ENCODE data around the gene GNPDA2. TPM values are rescaled to one million over a fixed set of nuclear protein-coding genes. Genes with fewer than 3 reads are reported as not detected.

The GNPDA2 gene
- polyA plus RNA-seq = 47.4 and 103 TPM in 2 replicates

GRCh38 chr4:44726038-44726871, at the start of gene GNPDA2:
Gene GNPDA2, minus strand, starts transcription at chr4:44726556. Its CDS starts 4,349 bp downstream, at chr4:44722207.

GRCh38 chr4:44678094-44679041, 48.0 kb downstream of the GNPDA2 start, which contains the start of gene GUF1:
Gene GUF1, plus strand, starts transcription at chr4:44678420. Its CDS starts 203 bp downstream, at chr4:44678623.

Other genes starting within 250 kb of the GNPDA2 start
- gene YIPF7, start 74.9 kb downstream of the GNPDA2 start, polyA plus RNA-seq = 0.62 and 4.6 TPM in 2 replicates
- 11.6 and 13.9 TPM in 2 replicates for gene GUF1, start 48.1 kb downstream of the GNPDA2 start, polyA plus RNA-seq